Left renal cortex interstitium (tissue), 4 donors: Measurements from ENCODE around the gene RASGRP3. TPM values are rescaled to one million over a fixed set of nuclear protein-coding genes. Genes with fewer than 3 reads are reported as not detected.
"Not testable (repeated sequence)": the region's sequence is repeated elsewhere in the genome, so short reads cannot be mapped to it uniquely, and the experiment has no call there.

ENCODE experiments used
- DNase-seq, 4 donors: peaks; one replicate each; pipeline ENCODE4 v3.0.0-alpha.2; 2013; ENCODE audit warnings: low read depth in 4 of 4, low spot score in 2 of 4, missing footprints in 1 of 4
- polyA plus RNA-seq, 4 donors: library from polyadenylated mRNA; unstranded; fragments of 120-200 nt; gene quantifications; one replicate each; pipeline ENCODE4 v1.2.1, GENCODE V29; 2013; ENCODE audit not compliant: insufficient read length in 4 of 4

The RASGRP3 gene
- 10 to 100 TPM; 12.9 to 26.8 (median 18.1) TPM for polyA plus RNA-seq

- DNase-seq = peak; percentile 58 to 86 (median 73)
Measured at GRCh38 chr2:33476131-33476792, at the start of gene RASGRP3. RASGRP3 (plus strand) TSS chr2:33476649; CDS start chr2:33515137, 38,488 bp downstream.

- DNase-seq = no peak
Measured at GRCh38 chr2:33426666-33427231, 49.7 kb upstream of the RASGRP3 start.

GRCh38 chr2:33430077-33430476 is 46.4 kb upstream of the RASGRP3 start:
- no peak for DNase-seq

- no peak for DNase-seq
Measured at GRCh38 chr2:33430856-33431255, 45.6 kb upstream of the RASGRP3 start.

GRCh38 chr2:33432871-33433270 is 43.6 kb upstream of the RASGRP3 start:
- DNase-seq = no peak

- DNase-seq = no peak
Measured at GRCh38 chr2:33433279-33434235, 42.9 kb upstream of the RASGRP3 start.

GRCh38 chr2:33435518-33435917 is 40.9 kb upstream of the RASGRP3 start:
- DNase-seq = no peak

GRCh38 chr2:33436083-33436482 is 40.4 kb upstream of the RASGRP3 start:
- DNase-seq = no peak

GRCh38 chr2:33437297-33437696 is 39.2 kb upstream of the RASGRP3 start:
- DNase-seq = no peak

- no peak for DNase-seq
Measured at GRCh38 chr2:33437815-33438214, 38.6 kb upstream of the RASGRP3 start.

- DNase-seq = no peak
Measured at GRCh38 chr2:33441235-33441810, 35.1 kb upstream of the RASGRP3 start.

GRCh38 chr2:33442052-33442451 is 34.4 kb upstream of the RASGRP3 start:
- not testable (repeated sequence) for DNase-seq

GRCh38 chr2:33442528-33443079 is 33.8 kb upstream of the RASGRP3 start:
- DNase-seq = no peak

- no peak for DNase-seq
Measured at GRCh38 chr2:33443274-33443829, 33.1 kb upstream of the RASGRP3 start.

GRCh38 chr2:33444967-33445366 is 31.5 kb upstream of the RASGRP3 start:
- DNase-seq = no peak

- no peak for DNase-seq
Measured at GRCh38 chr2:33448220-33448899, 28.1 kb upstream of the RASGRP3 start.

GRCh38 chr2:33451214-33451613 is 25.2 kb upstream of the RASGRP3 start:
- no peak for DNase-seq

- no peak for DNase-seq
Measured at GRCh38 chr2:33451825-33452224, 24.6 kb upstream of the RASGRP3 start.

GRCh38 chr2:33452545-33452944 is 23.9 kb upstream of the RASGRP3 start:
- no peak for DNase-seq
